GM12878 (cell line): ENCODE data around the gene ECSIT. TPM values are rescaled to one million over a fixed set of nuclear protein-coding genes. Genes with fewer than 3 reads are reported as not detected.

Source experiments
- BCL11A ChIP-seq: IDR thresholded peaks from 2 replicates; pipeline ENCODE4 v1.6.1; 2011; ENCODE audit warnings: low read depth, low read length
- CBX3 ChIP-seq: fragments of 200-600 bp; sonication (generic); IDR thresholded peaks from 2 replicates; pipeline ENCODE4 v1.6.1; 2016; ENCODE audit warnings: low read depth, borderline replicate concordance
- E2F4 ChIP-seq: IDR thresholded peaks from 2 replicates; pipeline ENCODE4 v1.6.1; 2012; ENCODE audit warnings: low read depth, low read length, improper control_type of control experiment
- E4F1 ChIP-seq: fragments of 450-650 bp; IDR thresholded peaks from 2 replicates; pipeline ENCODE4 v1.6.1; 2018; ENCODE audit warnings: borderline replicate concordance, mild to moderate bottlenecking; ENCODE audit not compliant: partially characterized antibody
- EP300 ChIP-seq, 2 experiments: fragments of 150-350 bp in 1 of 2; IDR thresholded peaks; 2 replicates each; pipeline ENCODE4 v1.6.1; 2011 to 2012; ENCODE audit warnings: low read depth in 2 of 2, low read length in 2 of 2, borderline replicate concordance in 1 of 2, improper control_type of control experiment in 1 of 2, inconsistent platforms in 1 of 2; ENCODE audit not compliant: control insufficient read depth in 1 of 2
- ETV6 ChIP-seq, 2 experiments: fragments of 450-650 bp in 1 of 2; IDR thresholded peaks in 1 of 2; conservative IDR thresholded peaks in 1 of 2; 2 replicates each; pipeline ENCODE4 v1.6.1; 2014; ENCODE audit warnings: antibody characterized with exemption in 1 of 2, borderline replicate concordance in 1 of 2, low read depth in 1 of 2, mild to moderate bottlenecking in 1 of 2, moderate library complexity in 1 of 2
- FOS ChIP-seq: IDR thresholded peaks from 3 replicates; pipeline ENCODE4 v1.6.1; 2011; ENCODE audit warnings: borderline replicate concordance; ENCODE audit not compliant: insufficient read length; ENCODE audit errors: extremely low read depth
- FOXM1 ChIP-seq: IDR thresholded peaks from 2 replicates; pipeline ENCODE4 v1.6.1; 2012; ENCODE audit warnings: low read depth, mild to moderate bottlenecking, inconsistent platforms, low read length, moderate library complexity
- IRF5 ChIP-seq: fragments of 450-650 bp; IDR thresholded peaks from 2 replicates; pipeline ENCODE4 v1.6.1; 2017; ENCODE audit warnings: borderline replicate concordance
- LARP7 ChIP-seq: fragments of 450-650 bp; IDR thresholded peaks from 2 replicates; pipeline ENCODE4 v1.6.1; 2017; ENCODE audit warnings: mild to moderate bottlenecking
- NFYA ChIP-seq: IDR thresholded peaks from 2 replicates; pipeline ENCODE4 v1.6.1; 2011; ENCODE audit warnings: low read depth, mild to moderate bottlenecking, low read length, improper control_type of control experiment, borderline replicate concordance
- NFYB ChIP-seq: IDR thresholded peaks from 2 replicates; pipeline ENCODE4 v1.6.1; 2011; ENCODE audit warnings: low read depth, mild to moderate bottlenecking, low read length, improper control_type of control experiment, moderate library complexity; ENCODE audit not compliant: insufficient read depth
- PML ChIP-seq: IDR thresholded peaks from 2 replicates; pipeline ENCODE4 v1.6.1; 2012; ENCODE audit warnings: low read length, inconsistent platforms
- SPI1 ChIP-seq: IDR thresholded peaks from 2 replicates; pipeline ENCODE4 v1.6.1; 2011; ENCODE audit warnings: low read depth, mild to moderate bottlenecking, low read length, moderate library complexity, borderline replicate concordance; ENCODE audit not compliant: insufficient read depth
- STAT1 ChIP-seq: fragments of 450-650 bp; conservative IDR thresholded peaks from 2 replicates; pipeline ENCODE4 v1.6.1; 2014; ENCODE audit warnings: antibody characterized with exemption, mild to moderate bottlenecking
- SUZ12 ChIP-seq: fragments of 200-600 bp; sonication (generic); IDR thresholded peaks from one replicate; pipeline ENCODE4 v1.6.1; 2018; ENCODE audit warnings: antibody characterized with exemption, mild to moderate bottlenecking; ENCODE audit not compliant: unreplicated experiment
- ZNF207 ChIP-seq: fragments of 450-650 bp; IDR thresholded peaks from 2 replicates; pipeline ENCODE4 v1.6.1; 2014; ENCODE audit warnings: antibody characterized with exemption, mild to moderate bottlenecking, borderline replicate concordance
- ZNF687 ChIP-seq: fragments of 450-650 bp; IDR thresholded peaks from 2 replicates; pipeline ENCODE4 v1.6.1; 2017; ENCODE audit warnings: mild to moderate bottlenecking, moderate library complexity
- polyA plus RNA-seq, 11 experiments: library from polyadenylated mRNA; depleted of rRNA in 4 of 11; unstranded in 6 of 11; stranded (reverse) in 5 of 11; fragments of >200 nt; fragmentation: Nextera tagmentation in 4 of 11; fragmentation: Illumina TruSeq in 1 of 11; extraction: Ambion mirVana in 4 of 11; extraction: Trizol in 1 of 11; gene quantifications; 1 replicate in 1 of 11; 2 replicates in 10 of 11; pipeline versions ENCODE4 v1.2.1 to v1.2.3, GENCODE V29; 2011 to 2016; ENCODE audit warnings: inconsistent platforms in 2 of 11, missing spikeins in 2 of 11, low read depth in 1 of 11
- total RNA-seq, 4 experiments: library from RNA; depleted of rRNA in 3 of 4; stranded (reverse); fragments of >200 nt in 3 of 4; fragmentation: Illumina TruSeq in 1 of 4; extraction: Trizol in 1 of 4; gene quantifications; 2 replicates each; pipeline versions ENCODE4 v1.2.1 to v1.2.3, GENCODE V29; 2013 to 2021

The ECSIT gene
- total and polyA plus RNA-seq, 10 of the 15 experiments (the other 5 are each of a cell fraction or from before 2014, with no cell fraction given), result 1.0 to 59.6 (median 41.3) TPM

GRCh38 chr19:11528551-11529341 is at the start of gene ECSIT (continued):
- TF ChIP-seq ZNF687 (0 out of 2 replicates have a peak, but pooled peaks have one; percentile 15), IRF5 (no peak), ZNF207 (peak; percentile 96), NFYB (peak; percentile 82), SUZ12 (no peak), NFYA (no peak), ETV6 (conservative IDR thresholded peaks at IDR 0.05 in 1 of 2, IDR thresholded peaks at IDR 0.05 in 1 of 2; ENCODE audit: borderline replicate concordance in 1 of 2, low read depth in 1 of 2) (0 out of 4 replicates have a peak, but pooled peaks of 1 of the 2 experiments have one; percentile 10), STAT1 (no peak; the same call in 1 of the 2 replicates), E2F4 (no peak), E4F1 (no peak), FOXM1 (no peak), LARP7 (peak; percentile 88), PML (no peak), CBX3 (no peak), FOS (no peak), BCL11A (no peak), SPI1 (no peak), EP300 (IDR thresholded peaks at IDR 0.05; ENCODE audit: borderline replicate concordance in 1 of 2, control insufficient read depth in 1 of 2, low read depth in 2 of 2, low read length in 2 of 2) (no peak)
